Lower leg skin (tissue), 4 donors: ENCODE measurements around the gene TRPM1. TPM values are rescaled to one million over a fixed set of nuclear protein-coding genes. Genes with fewer than 3 reads are reported as not detected.

Experiments used
- DNase-seq, 2 donors: peaks; one replicate each; pipeline ENCODE4 v3.0.0-alpha.2; 2019; ENCODE audit warnings: low spot score in 2 of 2
- H3K4me3 ChIP-seq: fragments of 200-600 bp; sonication (generic); 2 replicates; pipeline ENCODE4 v1.5.1; 2017; ENCODE audit warnings: mild to moderate bottlenecking, low read depth; ENCODE audit not compliant: poor library complexity, severe bottlenecking
- CTCF ChIP-seq, 3 donors: fragments of 450-650 bp; IDR thresholded peaks; one replicate each; pipeline ENCODE4 v1.5.1; 2016; ENCODE audit warnings: antibody characterized with exemption in 3 of 3, mild to moderate bottlenecking in 3 of 3, moderate library complexity in 2 of 3
- POLR2A ChIP-seq, 2 donors: fragments of 450-650 bp; IDR thresholded peaks; one replicate each; pipeline ENCODE4 v1.6.1; 2016 to 2017; ENCODE audit warnings: antibody characterized with exemption in 2 of 2, mild to moderate bottlenecking in 1 of 2, moderate library complexity in 1 of 2
- WGBS, 2 donors: methylation state at CpG; one replicate each; pipeline ENCODE4 v1.1.5; 2018; 5-methylcytosine and 5-hydroxymethylcytosine counted together
- intact Hi-C: fragments of 100-400 bp; cut with DNase I; formaldehyde crosslinking; loops from one replicate; pipeline ENCODE4 v1.15.0; 2023; ENCODE audit warnings: low total_unique reads
- total RNA-seq, 4 donors: library from RNA; depleted of rRNA; stranded (reverse); fragments of >200 nt; gene quantifications; one replicate each; pipeline ENCODE4 v1.1.0, GENCODE V29; 2016

Gene TRPM1
- total RNA-seq, 4 donors from 2014 or later, result 1.3 to 18.3 (median 8.3) TPM

- H3K4me3 ChIP-seq, result no peak overlapping the region
- TF ChIP-seq POLR2A (IDR thresholded peaks at IDR 0.05) (no peak), CTCF (IDR thresholded peaks at IDR 0.05) (no peak)
- 48 to 64% methylated on average over 5 of the region's 5 CpGs for WGBS, 2 donors
- no peak for DNase-seq
- intact Hi-C loops, result no loop called here
Observed at GRCh38 chr15:31023841-31024240, 77.7 kb downstream of the TRPM1 start.

- H3K4me3 ChIP-seq, result no peak overlapping the region
- no peak for DNase-seq
- 91 to 95% methylated on average over 5 of the region's 5 CpGs for WGBS, 2 donors
- TF ChIP-seq POLR2A (IDR thresholded peaks at IDR 0.05) (no peak), CTCF (IDR thresholded peaks at IDR 0.05) (no peak)
- intact Hi-C loops, result no loop called here
Observed at GRCh38 chr15:31021067-31021665, 80.4 kb downstream of the TRPM1 start.

- intact Hi-C loops, result no loop called here
- H3K4me3 ChIP-seq, result no peak overlapping the region
- WGBS, 2 donors, result 77 to 89% methylated on average over 5 of the region's 5 CpGs
- TF ChIP-seq POLR2A (IDR thresholded peaks at IDR 0.05) (no peak), CTCF (IDR thresholded peaks at IDR 0.05) (no peak)
- DNase-seq, result no peak
Observed at GRCh38 chr15:31020542-31020941, 81.0 kb downstream of the TRPM1 start.

- no peak overlapping the region for H3K4me3 ChIP-seq
- intact Hi-C loops, result no loop called here
- DNase-seq, result no peak
- TF ChIP-seq POLR2A (IDR thresholded peaks at IDR 0.05) (no peak), CTCF (IDR thresholded peaks at IDR 0.05) (no peak)
- WGBS, 2 donors, result 80 to 89% methylated on average over 3 of the region's 3 CpGs
Observed at GRCh38 chr15:31019986-31020385, 81.5 kb downstream of the TRPM1 start.

- WGBS, 2 donors, result 38 to 59% methylated on average over 1 of the region's 1 CpG
- intact Hi-C loops, result no loop called here
- DNase-seq, result no peak
- no peak overlapping the region for H3K4me3 ChIP-seq
- no peak for TF ChIP-seq CTCF (IDR thresholded peaks at IDR 0.05)
- no peak for TF ChIP-seq POLR2A (IDR thresholded peaks at IDR 0.05)
Observed at GRCh38 chr15:31017311-31017710, 84.2 kb downstream of the TRPM1 start.

GRCh38 chr15:31016446-31016915 lies 85.0 kb downstream of the TRPM1 start:
- intact Hi-C loops, result no loop called here
- DNase-seq, result no peak
- no peak overlapping the region for H3K4me3 ChIP-seq
- 38 to 40% methylated on average over 3 of the region's 3 CpGs for WGBS, 2 donors
- TF ChIP-seq POLR2A (IDR thresholded peaks at IDR 0.05) (no peak), CTCF (IDR thresholded peaks at IDR 0.05) (no peak)
